Measurements from ENCODE around the gene PLTP. TPM values are rescaled to one million over a fixed set of nuclear protein-coding genes. Genes with fewer than 3 reads are reported as not detected.

Gene PLTP
- total and polyA plus RNA-seq, 12 donors, result 126 to 1,158 (median 401) TPM

DNA sequence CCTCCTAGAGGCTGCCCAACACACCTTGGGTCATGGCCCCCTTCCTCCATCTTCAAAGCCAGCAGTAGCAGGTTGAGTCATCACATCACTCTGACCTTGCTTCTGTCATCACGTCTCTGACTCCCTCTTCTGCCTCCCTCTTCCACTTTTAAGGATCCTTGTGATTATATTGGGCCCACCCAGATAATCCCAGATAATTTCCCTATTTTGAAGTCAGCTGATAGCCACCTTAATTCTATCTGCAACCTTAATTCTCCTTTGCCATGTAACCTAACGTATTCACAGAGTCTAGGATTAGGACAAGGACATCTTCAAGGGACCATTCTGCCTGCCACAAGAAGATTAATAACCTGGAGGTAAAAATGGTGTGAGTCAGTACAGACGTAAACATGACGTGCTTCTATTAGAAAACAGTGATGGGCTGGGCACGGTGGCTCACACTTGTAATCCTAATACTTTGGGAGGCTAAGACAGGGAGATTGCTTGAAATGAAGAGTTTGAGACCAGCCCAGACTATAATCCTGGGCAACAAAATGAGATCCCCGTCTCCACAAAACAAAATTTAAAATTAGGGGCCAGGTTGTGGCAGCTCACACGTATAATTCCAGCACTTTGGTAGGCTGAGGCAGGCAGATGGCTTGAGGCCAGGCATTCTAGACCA lies 51.3 kb downstream of the PLTP start:
- TF ChIP-seq POLR2A (IDR thresholded peaks at IDR 0.05), result no peak
- TF ChIP-seq, protein P1, sequence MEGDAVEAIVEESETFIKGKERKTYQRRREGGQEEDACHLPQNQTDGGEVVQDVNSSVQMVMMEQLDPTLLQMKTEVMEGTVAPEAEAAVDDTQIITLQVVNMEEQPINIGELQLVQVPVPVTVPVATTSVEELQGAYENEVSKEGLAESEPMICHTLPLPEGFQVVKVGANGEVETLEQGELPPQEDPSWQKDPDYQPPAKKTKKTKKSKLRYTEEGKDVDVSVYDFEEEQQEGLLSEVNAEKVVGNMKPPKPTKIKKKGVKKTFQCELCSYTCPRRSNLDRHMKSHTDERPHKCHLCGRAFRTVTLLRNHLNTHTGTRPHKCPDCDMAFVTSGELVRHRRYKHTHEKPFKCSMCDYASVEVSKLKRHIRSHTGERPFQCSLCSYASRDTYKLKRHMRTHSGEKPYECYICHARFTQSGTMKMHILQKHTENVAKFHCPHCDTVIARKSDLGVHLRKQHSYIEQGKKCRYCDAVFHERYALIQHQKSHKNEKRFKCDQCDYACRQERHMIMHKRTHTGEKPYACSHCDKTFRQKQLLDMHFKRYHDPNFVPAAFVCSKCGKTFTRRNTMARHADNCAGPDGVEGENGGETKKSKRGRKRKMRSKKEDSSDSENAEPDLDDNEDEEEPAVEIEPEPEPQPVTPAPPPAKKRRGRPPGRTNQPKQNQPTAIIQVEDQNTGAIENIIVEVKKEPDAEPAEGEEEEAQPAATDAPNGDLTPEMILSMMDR (IDR thresholded peaks at IDR 0.05), result no peak
- intact Hi-C loops (cut with DNase I), result no loop called here
- 42 to 46% (median 42%) methylated on average over 7 of the region's 7 CpGs for WGBS, 4 donors

DNA sequence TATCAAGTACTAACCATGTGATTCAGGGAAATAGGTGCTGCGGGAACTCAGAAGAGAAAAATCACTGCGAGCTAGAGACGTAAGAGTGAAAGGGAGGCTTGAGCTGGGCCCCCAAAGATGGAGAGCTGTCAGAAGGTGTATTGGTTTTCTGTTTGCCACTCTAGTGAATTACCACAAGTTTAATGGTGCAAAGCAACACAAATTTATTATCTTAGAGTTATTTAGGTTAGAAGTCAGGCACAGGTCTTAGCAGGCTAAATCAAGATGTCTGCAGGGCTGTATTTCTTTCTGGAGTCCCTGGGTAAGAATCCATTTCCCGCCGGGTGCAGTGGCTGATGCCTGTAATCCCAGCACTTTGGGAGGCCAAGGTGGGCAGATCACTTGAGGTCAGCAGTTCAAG lies 52.0 kb downstream of the PLTP start:
- H3K9me3 ChIP-seq (replicated peaks in 1 of 3), result no peaks in the 10 kb centered on the region
- H3K4me1 ChIP-seq (replicated peaks in 1 of 2), result peaks cover 18 to 32% of the 10 kb centered on the region in 2 donors
- H3K27me3 ChIP-seq, result no peaks in the 10 kb centered on the region
- DNase-seq, result no peak
- TF ChIP-seq, protein P1 (IDR thresholded peaks at IDR 0.05), result no peak
- no peak for TF ChIP-seq POLR2A (IDR thresholded peaks at IDR 0.05)
- no peak overlapping the region for H3K4me3 ChIP-seq
- WGBS, 4 donors, result 90 to 100% (median 92%) methylated on average over 3 to 5 of the region's 5 CpGs
- intact Hi-C loops (cut with DNase I), result no loop called here
- no peak overlapping the region for H3K27ac ChIP-seq
- H3K36me3 ChIP-seq (replicated peaks in 1 of 2), result no peaks in the 10 kb centered on the region

More for the DNA sequence above, 51.3 kb downstream of the PLTP start:
- no peaks in the 10 kb centered on the region for H3K27me3 ChIP-seq
- DNase-seq, result peak in 2 of 7 donors; percentile 16 to 62
- H3K9me3 ChIP-seq (replicated peaks in 1 of 3), result no peaks in the 10 kb centered on the region
- no peak overlapping the region for H3K4me3 ChIP-seq
- no peaks in the 10 kb centered on the region for H3K36me3 ChIP-seq (replicated peaks in 1 of 2)
- H3K4me1 ChIP-seq (replicated peaks in 1 of 2), result peaks cover 11 to 25% of the 10 kb centered on the region in 2 donors
- peak overlapping the region in 4 of 5 donors; percentile 1 to 51 (median 4) for H3K27ac ChIP-seq

DNA sequence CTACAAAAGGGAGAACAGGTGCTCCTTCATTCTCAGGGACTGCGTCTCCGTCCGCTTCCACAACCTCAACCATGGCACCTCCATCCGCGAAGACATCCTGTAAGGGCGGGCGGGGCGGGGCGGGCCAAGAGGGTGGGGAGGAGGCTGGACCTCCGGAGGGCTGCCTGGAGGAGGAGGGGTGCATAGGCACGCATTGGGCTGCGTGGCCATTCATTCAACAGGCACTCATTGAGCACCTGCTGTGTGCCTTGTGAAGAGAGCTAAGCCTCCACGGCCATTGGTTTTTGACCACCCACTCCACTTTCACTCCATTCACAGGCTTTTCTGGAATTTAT lies 54.1 kb downstream of the PLTP start:
- 11 to 25% (median 15%) methylated on average over 1 to 13 of the region's 13 CpGs for WGBS, 4 donors
- H3K4me1 ChIP-seq (replicated peaks in 1 of 2), result peaks cover 20 to 49% of the 10 kb centered on the region in 2 donors
- H3K9me3 ChIP-seq (replicated peaks in 1 of 3), result no peaks in the 10 kb centered on the region
- H3K4me3 ChIP-seq, result peak overlapping the region in 2 of 4 donors; percentile 61 to 71
- H3K36me3 ChIP-seq (replicated peaks in 1 of 2), result peaks cover 0 to 6% of the 10 kb centered on the region in 2 donors
- TF ChIP-seq, protein P1 (IDR thresholded peaks at IDR 0.05), result no peak
- no peak for TF ChIP-seq POLR2A (IDR thresholded peaks at IDR 0.05)
- no peak for DNase-seq
- intact Hi-C loops (cut with DNase I), result no loop called here
- H3K27ac ChIP-seq, result peak overlapping the region in 4 of 5 donors; percentile 65 to 91 (median 79)
- H3K27me3 ChIP-seq, result no peaks in the 10 kb centered on the region

DNA sequence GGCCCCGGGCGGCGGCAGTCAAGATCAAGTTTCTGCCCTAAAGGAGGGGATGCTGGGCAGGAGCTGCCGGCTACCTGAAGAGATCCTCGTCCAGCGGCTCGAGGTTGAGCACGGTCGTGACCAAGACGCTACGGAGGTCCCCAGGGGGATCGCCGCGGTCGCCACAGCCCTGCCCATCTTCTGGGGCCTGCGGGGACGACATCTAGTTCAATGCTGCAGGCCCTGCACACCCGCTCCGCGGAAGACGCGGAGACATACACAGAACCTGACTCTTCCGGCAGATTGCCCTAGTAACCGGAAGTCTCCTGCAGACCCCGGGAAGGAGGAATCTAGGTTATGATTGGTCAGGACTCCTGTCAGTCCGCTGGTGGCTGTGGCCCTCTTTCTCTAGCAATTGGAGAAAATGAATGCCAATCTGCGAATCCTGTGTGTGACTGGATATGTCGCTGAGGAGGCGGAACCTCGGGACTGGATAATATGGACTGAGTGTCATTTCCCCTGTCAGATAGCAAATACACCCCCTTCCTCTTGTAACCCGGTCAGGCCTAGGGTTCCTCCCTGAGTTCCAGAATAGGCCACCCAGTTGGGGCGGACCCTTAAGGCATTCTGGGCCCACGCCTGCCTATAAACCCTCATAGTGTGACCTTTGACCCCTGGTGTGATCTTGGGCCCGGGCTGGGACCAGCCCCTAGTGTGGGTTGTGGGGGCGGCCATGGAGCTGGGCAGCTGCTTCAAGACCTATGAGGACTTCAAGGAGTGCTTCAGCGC lies 54.7 kb downstream of the PLTP start, which contains the start of the genes ACOT8 and ZSWIM3:
TSS of gene ACOT8 (minus strand) at position 279 of the 768 bp plus-strand sequence. CDS start at position 202, 77 bp downstream.
TSS of gene ZSWIM3 (plus strand) at position 501 of the 768 bp plus-strand sequence. CDS start at position 713, 212 bp downstream.
- intact Hi-C loops (cut with DNase I), result no loop called here
- Histone ChIP-seq H3K4me1 (replicated peaks in 1 of 2) (peaks cover 20 to 49% of the 10 kb centered on the region in 2 donors), H3K27ac (peak within 1 kb of the TSS; percentile 53 to 91 (median 76)), H3K9me3 (replicated peaks in 1 of 3) (no peaks in the 10 kb centered on the region), H3K4me3 (peak within 1 kb of the TSS; percentile 61 to 99 (median 78)), H3K36me3 (replicated peaks in 1 of 2) (peaks cover 0 to 6% of the 10 kb centered on the region in 2 donors), H3K27me3 (no peaks in the 10 kb centered on the region)
- WGBS, 4 donors, result 0 to 2% (median 1%) methylated on average over 26 to 36 of the region's 36 CpGs
- peak; percentile 96 to 100 (median 99) for DNase-seq
- peak; percentile 28 to 78 for TF ChIP-seq POLR2A (IDR thresholded peaks at IDR 0.05)
- TF ChIP-seq, protein P1 (IDR thresholded peaks at IDR 0.05), result no peak
